ENCODE results near the gene OGFOD2. TPM values are rescaled to one million over a fixed set of nuclear protein-coding genes. Genes with fewer than 3 reads are reported as not detected.

The OGFOD2 gene
- total and polyA plus RNA-seq, 3 donors from 2014 or later = 35.0 to 56.5 (median 47.2) TPM

DNA sequence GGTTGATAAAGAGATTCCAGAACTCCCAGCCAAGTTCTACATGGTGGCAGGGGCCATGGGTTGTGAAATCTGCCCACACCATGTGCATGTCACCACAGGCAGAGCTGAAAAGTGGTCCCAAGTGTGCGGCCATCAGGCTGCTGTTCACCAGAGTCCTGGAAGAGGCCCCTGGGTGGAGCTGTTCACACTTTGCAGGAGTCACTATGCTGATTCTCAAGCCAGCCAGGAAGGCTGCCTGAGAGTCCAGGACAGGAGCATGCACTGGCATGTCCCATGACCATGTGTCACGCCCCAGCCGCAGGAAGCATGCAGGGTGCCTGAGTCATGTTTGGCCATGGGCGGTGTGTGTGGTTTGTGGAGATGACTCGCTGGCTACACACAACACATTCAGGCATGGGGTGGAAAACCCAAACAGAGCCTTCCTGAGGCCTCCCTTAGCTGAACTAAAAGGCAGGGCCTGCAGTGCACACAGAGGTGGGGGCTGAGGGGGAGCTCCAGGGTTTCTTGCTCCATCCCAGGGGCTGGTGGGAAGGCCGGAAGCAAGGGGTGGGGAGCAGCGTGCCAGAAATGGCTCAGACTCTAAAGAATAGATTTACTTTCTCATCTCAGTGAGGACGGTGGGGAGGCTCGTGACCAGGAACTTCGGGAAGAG lies 28.2 kb upstream of the OGFOD2 start:
- peak; percentile 63 for DNase-seq

GRCh38 chr12:122947352-122947792 lies 27.7 kb upstream of the OGFOD2 start:
- DNase-seq = no peak

More for the DNA sequence above, 28.2 kb upstream of the OGFOD2 start:
- Histone ChIP-seq H3K4me1 (peaks cover 21% of the 10 kb centered on the region), H3K27me3 (no peaks in the 10 kb centered on the region), H3K27ac (peak overlapping the region in 1 of 2 donors; percentile 53), H3K9me3 (no peaks in the 10 kb centered on the region), H3K36me3 (ENCODE audit: low read depth, missing control alignments) (no peaks in the 10 kb centered on the region), H3K4me3 (no peak overlapping the region)
- TF ChIP-seq CTCF (IDR thresholded peaks at IDR 0.05) = no peak
- no peak for TF ChIP-seq POLR2A (IDR thresholded peaks at IDR 0.05)
- intact Hi-C loops (cut with DNase I; ENCODE audit: low total_unique reads) = loop anchor here (5.0 kb wide), 1 partner anchor 85 kb away; no protein-coding TSS in a partner anchor
- WGBS, 2 donors = 81 to 82% methylated on average over 5 to 10 of the region's 10 CpGs

DNA sequence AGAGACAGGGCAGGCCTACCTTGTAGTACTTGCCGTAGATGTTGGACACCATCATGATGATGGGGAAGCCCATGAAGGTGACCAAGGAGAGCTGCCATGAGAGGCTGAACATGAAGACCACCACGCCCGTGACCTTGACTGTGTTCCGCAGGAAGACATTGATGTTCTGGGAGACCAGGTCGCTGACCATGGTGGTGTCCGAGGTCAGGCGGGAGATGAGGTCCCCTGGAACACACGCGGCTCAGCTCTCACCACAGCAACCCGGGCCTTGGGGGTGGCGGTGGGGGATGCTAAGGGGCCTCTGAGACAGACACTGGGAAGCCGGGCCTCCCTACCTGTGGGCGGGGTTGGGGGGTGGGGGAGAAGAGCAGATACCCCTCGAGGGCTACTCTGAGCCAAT lies 26.4 kb upstream of the OGFOD2 start:
- Histone ChIP-seq H3K9me3 (no peaks in the 10 kb centered on the region), H3K4me3 (no peak overlapping the region), H3K27ac (no peak overlapping the region), H3K27me3 (no peaks in the 10 kb centered on the region), H3K36me3 (ENCODE audit: low read depth, missing control alignments) (no peaks in the 10 kb centered on the region), H3K4me1 (peaks cover 12% of the 10 kb centered on the region)
- no peak for DNase-seq
- intact Hi-C loops (cut with DNase I; ENCODE audit: low total_unique reads) = loop anchor here (5.0 kb wide), 1 partner anchor 86 kb away; no protein-coding TSS in a partner anchor
- WGBS, 2 donors = 88 to 91% methylated on average over 11 to 14 of the region's 14 CpGs
- TF ChIP-seq CTCF (IDR thresholded peaks at IDR 0.05) = no peak
- TF ChIP-seq POLR2A (IDR thresholded peaks at IDR 0.05) = no peak

More at GRCh38 chr12:122947352-122947792, 27.7 kb upstream of the OGFOD2 start:
- Histone ChIP-seq H3K4me1 (peaks cover 21% of the 10 kb centered on the region), H3K36me3 (ENCODE audit: low read depth, missing control alignments) (no peaks in the 10 kb centered on the region), H3K27ac (no peak overlapping the region), H3K4me3 (no peak overlapping the region), H3K27me3 (no peaks in the 10 kb centered on the region), H3K9me3 (no peaks in the 10 kb centered on the region)
- TF ChIP-seq POLR2A (IDR thresholded peaks at IDR 0.05) = no peak
- no peak for TF ChIP-seq CTCF (IDR thresholded peaks at IDR 0.05)
- intact Hi-C loops (cut with DNase I; ENCODE audit: low total_unique reads) = loop anchor here (5.0 kb wide), 1 partner anchor 85 kb away; no protein-coding TSS in a partner anchor
- WGBS, 2 donors = 77 to 85% methylated on average over 6 to 15 of the region's 15 CpGs

DNA sequence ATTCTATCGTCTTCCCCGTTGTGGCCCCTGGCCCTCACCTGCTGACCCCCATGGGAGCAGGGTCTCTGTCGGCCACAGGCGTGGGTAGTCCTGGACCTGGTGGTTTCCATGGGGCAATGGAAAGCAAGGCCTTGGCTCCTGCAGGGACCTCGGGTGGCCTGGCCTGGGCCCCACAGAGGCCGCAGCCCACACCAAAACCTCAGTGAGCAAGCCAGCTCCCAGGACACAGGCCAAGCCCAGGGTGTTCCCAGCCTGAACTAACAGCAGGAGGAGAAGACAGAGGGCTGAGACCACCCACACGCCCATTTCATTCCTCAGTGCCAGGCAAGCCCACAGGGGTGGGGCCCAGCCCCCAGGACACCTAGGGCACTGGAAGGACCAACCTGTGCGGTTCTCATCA lies 25.6 kb upstream of the OGFOD2 start:
- H3K9me3 ChIP-seq = no peaks in the 10 kb centered on the region
- peak overlapping the region in 1 of 2 donors; percentile 37 for H3K27ac ChIP-seq
- intact Hi-C loops (cut with DNase I; ENCODE audit: low total_unique reads) = loop anchor here (5.0 kb wide), 1 partner anchor 87 kb away; no protein-coding TSS in a partner anchor
- no peak overlapping the region for H3K4me3 ChIP-seq
- no peaks in the 10 kb centered on the region for H3K27me3 ChIP-seq
- H3K4me1 ChIP-seq = peaks cover 10% of the 10 kb centered on the region
- TF ChIP-seq POLR2A (IDR thresholded peaks at IDR 0.05) (no peak), CTCF (IDR thresholded peaks at IDR 0.05) (no peak)
- DNase-seq = no peak
- WGBS, 2 donors = 43 to 56% methylated on average over 3 to 8 of the region's 8 CpGs
- no peaks in the 10 kb centered on the region for H3K36me3 ChIP-seq (ENCODE audit: low read depth, missing control alignments)
